HEK293 (cell line): Measurements from ENCODE around the gene EBF3.
A peak's percentile ranks its signal among the peaks of the same experiment; 100 is the strongest.

Source experiments
- CTCF ChIA-PET: fragments of 350-600 bp; formaldehyde crosslinking; extraction: SDS; loops from one replicate; lab custom pipeline; 2021; ENCODE audit warnings: antibody characterized with exemption; lab: Yijun Ruan, JAX
- POLR2A ChIA-PET: fragments of 300-600 bp; formaldehyde crosslinking; extraction: SDS; loops from one replicate; lab custom pipeline; 2020; ENCODE audit warnings: antibody characterized with exemption, inconsistent platforms; lab: Yijun Ruan, JAX
- H3K27ac ChIP-seq: fragments of 200-500 bp; sonication (Bioruptor generic); 2 replicates; pipeline ENCODE4 v1.5.1; 2014; ENCODE audit warnings: low read depth, low read length, control low read depth, inconsistent platforms; ENCODE audit errors: extremely low read depth
- H3K36me3 ChIP-seq, 2 experiments: fragments of 200-500 bp in 1 of 2; sonication (Bioruptor generic) in 1 of 2; 1 replicate in 1 of 2; 2 replicates in 1 of 2; pipeline ENCODE4 v1.5.1; 2014 to 2017; ENCODE audit warnings: inconsistent platforms in 2 of 2, low read length in 2 of 2; ENCODE audit not compliant: control insufficient read depth in 2 of 2, insufficient read depth in 1 of 2
- H3K4me1 ChIP-seq: fragments of 200-500 bp; sonication (Bioruptor generic); 2 replicates; pipeline ENCODE4 v1.5.1; 2014; ENCODE audit warnings: mild to moderate bottlenecking, low read length, inconsistent platforms; ENCODE audit not compliant: control insufficient read depth, insufficient read depth
- H3K4me3 ChIP-seq: 2 replicates; pipeline ENCODE4 v1.5.1; 2011; ENCODE audit warnings: low read depth, mild to moderate bottlenecking, control low read depth, low read length, moderate library complexity
- H3K9me3 ChIP-seq: fragments of 200-500 bp; sonication (Bioruptor generic); 2 replicates; pipeline ENCODE4 v1.5.1; 2014; ENCODE audit warnings: low read depth, low read length, inconsistent platforms; ENCODE audit not compliant: control insufficient read depth, insufficient read depth
- FEZF1 ChIP-seq: fragments of 450-650 bp; formaldehyde crosslinking; IDR thresholded peaks from 2 replicates; pipeline ENCODE4 v1.5.1; 2016; ENCODE audit warnings: missing biosample characterization, missing genetic modification characterization
- ZBTB1 ChIP-seq: fragments of 450-650 bp; formaldehyde crosslinking; IDR thresholded peaks from 2 replicates; pipeline ENCODE4 v1.5.1; 2016; ENCODE audit warnings: missing biosample characterization, missing genetic modification characterization
- ZNF19 ChIP-seq: fragments of 450-650 bp; formaldehyde crosslinking; IDR thresholded peaks from 2 replicates; pipeline ENCODE4; 2016; ENCODE audit warnings: missing biosample characterization, missing genetic modification characterization, low read depth
- ZNF280C ChIP-seq: fragments of 450-650 bp; formaldehyde crosslinking; IDR thresholded peaks from 2 replicates; pipeline ENCODE4 v1.5.1; 2016; ENCODE audit warnings: missing biosample characterization, missing genetic modification characterization
- ZNF341 ChIP-seq: fragments of 450-650 bp; formaldehyde crosslinking; IDR thresholded peaks from 2 replicates; pipeline ENCODE4; 2016; ENCODE audit warnings: low read depth, missing biosample characterization, missing genetic modification characterization
- ZNF529 ChIP-seq: fragments of 450-650 bp; formaldehyde crosslinking; IDR thresholded peaks from 2 replicates; pipeline ENCODE4 v1.5.1; 2017; ENCODE audit warnings: missing genetic modification characterization, missing biosample characterization; ENCODE audit not compliant: insufficient replicate concordance
- ZNF544 ChIP-seq: fragments of 450-650 bp; formaldehyde crosslinking; IDR thresholded peaks from 2 replicates; pipeline ENCODE4 v1.5.0; 2017; ENCODE audit warnings: missing biosample characterization, missing genetic modification characterization
- ZNF561 ChIP-seq: fragments of 450-650 bp; IDR thresholded peaks from 2 replicates; pipeline ENCODE4 v1.5.1; 2018; ENCODE audit warnings: missing biosample characterization, missing genetic modification characterization, borderline replicate concordance
- ZNF571 ChIP-seq: fragments of 450-650 bp; formaldehyde crosslinking; IDR thresholded peaks from 2 replicates; pipeline ENCODE4 v1.5.0; 2017; ENCODE audit warnings: missing biosample characterization, missing genetic modification characterization
- ZNF600 ChIP-seq: fragments of 450-650 bp; formaldehyde crosslinking; IDR thresholded peaks from 2 replicates; pipeline ENCODE4 v1.5.1; 2016; ENCODE audit warnings: missing biosample characterization, missing genetic modification characterization
- ZNF658 ChIP-seq: fragments of 450-650 bp; formaldehyde crosslinking; IDR thresholded peaks from 2 replicates; pipeline ENCODE4; 2016; ENCODE audit warnings: missing biosample characterization, missing genetic modification characterization
- ZNF76 ChIP-seq: fragments of 450-650 bp; formaldehyde crosslinking; IDR thresholded peaks from 2 replicates; pipeline ENCODE4; 2016; ENCODE audit warnings: low read depth, missing biosample characterization, missing genetic modification characterization, borderline replicate concordance
- TF ChIP-seq, protein P1 (sequence below): fragments of 450-650 bp; formaldehyde crosslinking; IDR thresholded peaks from 2 replicates; pipeline ENCODE4 v1.5.1; 2016; ENCODE audit warnings: missing biosample characterization, missing genetic modification characterization
- TF ChIP-seq, protein P2 (sequence below): fragments of 450-650 bp; formaldehyde crosslinking; IDR thresholded peaks from 2 replicates; pipeline ENCODE4 v1.5.1; 2016; ENCODE audit warnings: missing biosample characterization, missing genetic modification characterization

The EBF3 gene

DNA sequence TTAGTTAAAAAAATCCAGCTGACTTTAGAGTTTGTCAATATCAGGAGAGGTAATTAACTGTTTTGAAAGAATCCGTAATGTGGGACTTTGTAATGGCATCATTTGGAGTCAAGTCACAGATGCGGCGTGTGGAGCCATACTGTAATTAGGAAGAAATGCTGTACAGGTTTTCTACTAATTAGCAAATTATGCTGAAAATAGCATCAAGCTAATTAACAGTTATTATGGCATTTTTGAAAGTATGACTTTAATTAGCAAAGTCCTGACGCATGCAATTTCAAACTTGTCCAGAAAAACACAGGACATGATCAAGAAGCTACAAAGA, 68.3 kb downstream of the EBF3 start:
- POLR2A ChIA-PET = no interaction called here
- CTCF ChIA-PET = interaction anchor here (0.7 kb wide), 1 partner anchor 442 kb away, joined by 4 read pairs; no protein-coding TSS in a partner anchor

DNA sequence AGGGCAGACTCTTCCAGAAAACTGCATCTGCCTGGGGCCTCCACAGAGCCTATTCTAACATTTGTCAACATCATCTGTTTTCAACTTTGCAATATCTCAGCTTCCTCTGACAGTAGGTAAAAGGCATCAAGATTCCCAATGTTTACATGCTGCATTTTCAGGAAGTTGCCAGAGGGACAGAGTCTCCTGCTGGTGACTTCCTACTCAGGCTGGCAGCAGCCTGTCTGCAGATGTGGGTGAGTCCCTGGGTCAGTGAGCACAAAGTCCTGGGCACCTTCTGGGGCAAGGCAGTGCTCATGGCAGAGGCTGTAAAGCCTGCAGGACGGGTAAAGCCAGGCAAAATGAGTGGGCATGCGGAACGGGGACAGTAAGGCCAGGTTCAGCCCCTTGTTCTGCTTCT, 69.4 kb downstream of the EBF3 start:
- 0 out of 2 replicates have a peak, but pooled peaks cover 2% of the 10 kb centered on the region for H3K4me1 ChIP-seq
- H3K36me3 ChIP-seq = no peaks in the 10 kb centered on the region
- no peak overlapping the region for H3K4me3 ChIP-seq
- H3K27ac ChIP-seq = no peak overlapping the region
- H3K9me3 ChIP-seq = no peaks in the 10 kb centered on the region
- POLR2A ChIA-PET = no interaction called here
- CTCF ChIA-PET = no interaction called here
- TF ChIP-seq ZNF658 (tag by site-specific recombination) (no peak), ZNF341 (tag by site-specific recombination) (peak; percentile 37; the same call in 1 of the 2 replicates)

More for the DNA sequence above, 68.3 kb downstream of the EBF3 start:
- Histone ChIP-seq H3K4me3 (no peak overlapping the region), H3K36me3 (no peaks in the 10 kb centered on the region), H3K4me1 (0 out of 2 replicates have a peak, but pooled peaks cover 2% of the 10 kb centered on the region), H3K9me3 (no peaks in the 10 kb centered on the region), H3K27ac (no peak overlapping the region)
- no peak for TF ChIP-seq FEZF1 (tag by site-specific recombination)
- TF ChIP-seq ZNF280C (tag by site-specific recombination) = no peak
- no peak for TF ChIP-seq ZNF19 (tag by site-specific recombination)
- no peak for TF ChIP-seq ZNF529 (tag by site-specific recombination)
- TF ChIP-seq ZNF571 (tag by site-specific recombination) = no peak
- no peak for TF ChIP-seq ZNF76 (tag by site-specific recombination)
- TF ChIP-seq, protein P1, sequence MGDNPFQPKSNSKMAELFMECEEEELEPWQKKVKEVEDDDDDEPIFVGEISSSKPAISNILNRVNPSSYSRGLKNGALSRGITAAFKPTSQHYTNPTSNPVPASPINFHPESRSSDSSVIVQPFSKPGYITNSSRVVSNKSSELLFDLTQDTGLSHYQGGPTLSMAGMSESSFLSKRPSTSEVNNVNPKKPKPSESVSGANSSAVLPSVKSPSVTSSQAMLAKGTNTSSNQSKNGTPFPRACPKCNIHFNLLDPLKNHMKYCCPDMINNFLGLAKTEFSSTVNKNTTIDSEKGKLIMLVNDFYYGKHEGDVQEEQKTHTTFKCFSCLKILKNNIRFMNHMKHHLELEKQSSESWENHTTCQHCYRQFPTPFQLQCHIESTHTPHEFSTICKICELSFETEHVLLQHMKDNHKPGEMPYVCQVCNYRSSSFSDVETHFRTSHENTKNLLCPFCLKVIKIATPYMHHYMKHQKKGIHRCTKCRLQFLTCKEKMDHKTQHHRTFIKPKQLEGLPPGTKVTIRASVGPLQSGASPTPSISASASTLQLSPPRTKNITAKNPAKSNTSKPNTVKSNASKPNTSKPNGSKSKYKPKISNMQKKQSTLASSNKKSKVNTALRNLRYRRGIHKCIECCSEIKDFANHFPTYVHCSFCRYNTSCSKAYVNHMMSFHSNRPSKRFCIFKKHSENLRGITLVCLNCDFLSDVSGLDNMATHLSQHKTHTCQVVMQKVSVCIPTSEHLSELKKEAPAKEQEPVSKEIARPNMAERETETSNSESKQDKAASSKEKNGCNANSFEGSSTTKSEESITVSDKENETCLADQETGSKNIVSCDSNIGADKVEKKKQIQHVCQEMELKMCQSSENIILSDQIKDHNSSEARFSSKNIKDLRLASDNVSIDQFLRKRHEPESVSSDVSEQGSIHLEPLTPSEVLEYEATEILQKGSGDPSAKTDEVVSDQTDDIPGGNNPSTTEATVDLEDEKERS (tag by site-specific recombination) = no peak
- no peak for TF ChIP-seq ZNF561 (tag by site-specific recombination)
- TF ChIP-seq ZNF544 = no peak
- no peak for TF ChIP-seq ZNF600 (tag by site-specific recombination)
- TF ChIP-seq, protein P2, sequence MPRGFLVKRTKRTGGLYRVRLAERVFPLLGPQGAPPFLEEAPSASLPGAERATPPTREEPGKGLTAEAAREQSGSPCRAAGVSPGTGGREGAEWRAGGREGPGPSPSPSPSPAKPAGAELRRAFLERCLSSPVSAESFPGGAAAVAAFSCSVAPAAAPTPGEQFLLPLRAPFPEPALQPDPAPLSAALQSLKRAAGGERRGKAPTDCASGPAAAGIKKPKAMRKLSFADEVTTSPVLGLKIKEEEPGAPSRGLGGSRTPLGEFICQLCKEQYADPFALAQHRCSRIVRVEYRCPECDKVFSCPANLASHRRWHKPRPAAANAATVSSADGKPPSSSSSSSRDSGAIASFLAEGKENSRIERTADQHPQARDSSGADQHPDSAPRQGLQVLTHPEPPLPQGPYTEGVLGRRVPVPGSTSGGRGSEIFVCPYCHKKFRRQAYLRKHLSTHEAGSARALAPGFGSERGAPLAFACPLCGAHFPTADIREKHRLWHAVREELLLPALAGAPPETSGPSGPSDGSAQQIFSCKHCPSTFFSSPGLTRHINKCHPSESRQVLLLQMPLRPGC (tag by site-specific recombination) = no peak
- TF ChIP-seq ZBTB1 (tag by site-specific recombination) = no peak
